ENCODE results near the gene SORT1. TPM values are rescaled to one million over a fixed set of nuclear protein-coding genes. Genes with fewer than 3 reads are reported as not detected.

The SORT1 gene
- total and polyA plus RNA-seq, 4 donors: 39.0 to 135 (median 57.4) TPM

DNA sequence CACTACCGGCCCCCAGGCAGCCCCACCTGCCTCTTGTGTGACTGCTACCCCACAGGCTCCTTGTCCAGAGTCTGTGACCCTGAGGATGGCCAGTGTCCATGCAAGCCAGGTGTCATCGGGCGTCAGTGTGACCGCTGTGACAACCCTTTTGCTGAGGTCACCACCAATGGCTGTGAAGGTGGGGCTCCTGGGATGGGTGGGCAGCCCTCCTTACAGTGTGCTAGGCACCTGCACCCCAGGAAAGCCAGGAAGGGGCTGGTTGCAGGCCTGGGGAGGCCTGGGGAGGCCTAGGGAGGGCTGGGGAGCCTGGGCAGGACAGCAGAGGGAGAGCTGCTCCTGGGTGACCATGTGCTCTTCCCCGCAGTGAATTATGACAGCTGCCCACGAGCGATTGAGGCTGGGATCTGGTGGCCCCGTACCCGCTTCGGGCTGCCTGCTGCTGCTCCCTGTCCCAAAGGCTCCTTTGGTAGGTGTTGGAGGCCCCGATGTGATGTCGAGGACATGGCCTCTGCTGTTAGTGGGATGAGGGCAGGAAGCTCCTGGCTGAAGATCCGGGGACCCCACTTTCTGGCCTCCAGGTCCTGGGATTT is 131.9 kb downstream of the SORT1 start:
- Histone ChIP-seq H3K27ac (ENCODE audit: low read depth in 1 of 2, low read length in 1 of 2) (no peak overlapping the region), H3K27me3 (ENCODE audit: control insufficient read depth in 3 of 3, insufficient read depth in 3 of 3, low read length in 2 of 3) (no peaks in the 10 kb centered on the region), H3K4me1 (ENCODE audit: control insufficient read depth in 5 of 5, insufficient read depth in 5 of 5, low read length in 5 of 5) (peaks cover 0 to 2% (median 0%) of the 10 kb centered on the region in 5 donors), H3K4me3 (no peak overlapping the region), H3K9ac (ENCODE audit: insufficient read depth in 1 of 2, low read length in 2 of 2) (no peak overlapping the region), H3K36me3 (ENCODE audit: control insufficient read depth in 4 of 4, insufficient read depth in 4 of 4, low read length in 4 of 4) (peaks cover 0 to 4% (median 2%) of the 10 kb centered on the region in 4 donors), H3K9me3 (ENCODE audit: control insufficient read depth in 4 of 4, insufficient read depth in 3 of 4, low read length in 3 of 4) (no peaks in the 10 kb centered on the region)
- DNase-seq (no peak), ATAC-seq (ENCODE audit: insufficient read depth, low FRiP score) (no peak)
- TF ChIP-seq CTCF (IDR thresholded peaks at IDR 0.05; ENCODE audit: control extremely low read depth, extremely low read depth): no peak
- 94 to 95% methylated on average over 13 of the region's 13 CpGs for WGBS, 2 donors

DNA sequence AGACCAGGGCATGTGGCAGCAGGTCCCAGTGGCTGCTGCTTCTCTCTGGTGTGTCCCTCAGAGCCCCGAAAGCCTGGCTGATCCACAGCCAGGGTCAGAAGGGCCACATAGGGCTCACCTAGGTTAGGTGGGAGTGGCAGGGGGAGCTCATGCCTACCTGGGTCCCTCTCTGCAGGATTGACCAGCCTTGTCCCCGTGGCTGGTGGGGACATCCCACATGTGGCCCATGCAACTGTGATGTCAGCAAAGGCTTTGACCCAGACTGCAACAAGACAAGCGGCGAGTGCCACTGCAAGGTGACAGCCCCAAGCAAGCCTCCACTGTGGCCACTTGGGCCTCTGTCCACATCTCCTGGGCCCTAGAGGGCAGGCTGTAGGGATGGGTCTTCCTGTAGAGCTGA is 132.7 kb downstream of the SORT1 start:
- H3K4me1 ChIP-seq (ENCODE audit: control insufficient read depth in 5 of 5, insufficient read depth in 5 of 5, low read length in 5 of 5): peaks cover 0 to 2% (median 0%) of the 10 kb centered on the region in 5 donors
- peaks cover 0 to 4% (median under 1%) of the 10 kb centered on the region in 4 donors for H3K36me3 ChIP-seq (ENCODE audit: control insufficient read depth in 4 of 4, insufficient read depth in 4 of 4, low read length in 4 of 4)
- no peak for DNase-seq
- no peak overlapping the region for H3K4me3 ChIP-seq
- no peak overlapping the region for H3K27ac ChIP-seq (ENCODE audit: low read depth in 1 of 2, low read length in 1 of 2)
- no peak for TF ChIP-seq CTCF (IDR thresholded peaks at IDR 0.05; ENCODE audit: control extremely low read depth, extremely low read depth)
- WGBS, 2 donors: 86 to 97% methylated on average over 4 of the region's 4 CpGs
- no peak for ATAC-seq (ENCODE audit: insufficient read depth, low FRiP score)
- no peaks in the 10 kb centered on the region for H3K27me3 ChIP-seq (ENCODE audit: control insufficient read depth in 3 of 3, insufficient read depth in 3 of 3, low read length in 2 of 3)
- no peak overlapping the region for H3K9ac ChIP-seq (ENCODE audit: insufficient read depth in 1 of 2, low read length in 2 of 2)
- H3K9me3 ChIP-seq (ENCODE audit: control insufficient read depth in 4 of 4, insufficient read depth in 3 of 4, low read length in 3 of 4): no peaks in the 10 kb centered on the region

- no peaks in the 10 kb centered on the region for H3K27me3 ChIP-seq (ENCODE audit: control insufficient read depth in 3 of 3, insufficient read depth in 3 of 3, low read length in 2 of 3)
- 86 to 90% methylated on average over 9 of the region's 9 CpGs for WGBS, 2 donors
- H3K9ac ChIP-seq (ENCODE audit: insufficient read depth in 1 of 2, low read length in 2 of 2): no peak overlapping the region
- H3K4me3 ChIP-seq: no peak overlapping the region
- no peak for ATAC-seq (ENCODE audit: insufficient read depth, low FRiP score)
- no peaks in the 10 kb centered on the region for H3K9me3 ChIP-seq (ENCODE audit: control insufficient read depth in 4 of 4, insufficient read depth in 3 of 4, low read length in 3 of 4)
- no peak for DNase-seq
- TF ChIP-seq CTCF (IDR thresholded peaks at IDR 0.05; ENCODE audit: control extremely low read depth, extremely low read depth): no peak
- peaks cover 0 to 4% (median 0%) of the 10 kb centered on the region in 4 donors for H3K36me3 ChIP-seq (ENCODE audit: control insufficient read depth in 4 of 4, insufficient read depth in 4 of 4, low read length in 4 of 4)
- peaks cover 0 to 2% (median 0%) of the 10 kb centered on the region in 5 donors for H3K4me1 ChIP-seq (ENCODE audit: control insufficient read depth in 5 of 5, insufficient read depth in 5 of 5, low read length in 5 of 5)
- H3K27ac ChIP-seq (ENCODE audit: low read depth in 1 of 2, low read length in 1 of 2): no peak overlapping the region
Measured at GRCh38 chr1:109264379-109264755, 133.4 kb downstream of the SORT1 start.
